HG03460 (cell line): ENCODE results near the gene NEGR1.
"Not testable (repeated sequence)": the region's sequence is repeated elsewhere in the genome, so short reads cannot be mapped to it uniquely, and the experiment has no call there.

Source experiments
- ATAC-seq: cut with Tn5 transposase; IDR thresholded peaks from one replicate; pipeline ENCODE4 v1.9.1; 2021; ENCODE audit not compliant: unreplicated experiment

The NEGR1 gene

DNA sequence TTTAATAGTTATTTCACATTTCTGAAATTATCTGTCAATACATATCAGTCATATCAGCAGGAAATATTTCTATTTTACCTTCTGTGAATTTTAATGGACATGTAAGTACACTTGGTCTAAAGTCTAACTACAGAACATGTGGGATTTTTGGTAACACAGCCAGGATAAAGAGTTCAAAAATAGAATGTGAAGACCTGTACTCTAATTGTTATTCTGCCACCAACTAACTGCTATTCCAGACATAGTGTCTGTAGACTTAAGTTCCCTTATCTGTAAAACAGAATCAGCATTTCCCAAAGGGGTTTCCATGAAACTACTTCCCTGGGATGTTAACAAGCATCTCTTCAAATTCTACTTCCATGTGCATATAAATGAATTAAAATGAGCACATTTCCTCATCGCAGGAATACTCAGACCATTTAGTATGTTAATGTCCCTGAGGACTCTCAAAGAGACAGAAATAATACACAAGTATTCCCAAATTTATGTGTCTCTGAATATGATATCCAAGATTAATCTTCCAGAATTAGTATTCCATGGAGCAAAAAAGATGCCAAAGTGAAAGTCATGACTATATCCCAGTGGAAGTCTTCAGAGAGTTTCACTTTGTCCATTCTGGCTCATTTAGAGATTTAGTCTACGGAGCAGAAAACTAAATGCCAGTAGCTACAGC is 325.6 kb downstream of the NEGR1 start:
- no peak for ATAC-seq

DNA sequence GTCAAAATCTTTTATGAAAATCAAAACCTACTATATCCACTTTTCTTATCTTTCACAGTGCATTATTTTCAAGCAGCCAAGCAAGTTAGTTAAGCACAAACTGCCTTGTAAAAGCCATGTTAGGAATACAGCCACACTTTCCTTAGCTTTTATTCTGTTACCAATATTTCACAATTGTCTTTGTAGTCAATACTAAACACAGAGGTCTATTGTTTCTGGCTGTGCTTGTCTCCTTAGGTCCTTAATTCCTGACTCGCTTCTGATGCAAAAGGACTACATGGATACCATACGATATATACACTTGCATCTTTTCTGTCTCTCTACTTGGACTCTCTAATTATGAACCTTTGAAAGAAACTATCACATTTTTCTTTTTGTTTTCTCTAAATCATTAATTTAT is 331.8 kb downstream of the NEGR1 start:
- ATAC-seq, result no peak

DNA sequence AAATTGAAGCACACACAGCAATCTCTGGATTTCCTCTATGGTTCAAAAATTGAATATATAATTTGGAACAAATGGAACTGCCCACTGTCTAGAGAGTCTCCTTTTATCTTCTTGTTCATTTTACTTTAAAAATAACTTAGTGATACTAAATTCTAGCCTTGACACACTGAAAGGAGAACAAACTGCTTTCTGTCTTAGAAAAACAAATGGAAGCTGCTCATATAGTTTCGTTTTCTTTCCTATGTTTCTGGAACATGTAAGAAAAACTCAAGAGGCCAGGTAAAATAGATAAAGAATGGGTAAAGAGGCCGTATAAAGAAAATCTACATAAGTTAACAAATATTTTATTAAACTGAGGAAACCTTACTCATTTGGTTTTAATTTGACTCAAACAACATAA is 332.7 kb downstream of the NEGR1 start:
- ATAC-seq, result no peak

GRCh38 chr1:71948561-71948960 is 333.8 kb downstream of the NEGR1 start:
- ATAC-seq, result no peak

- ATAC-seq, result no peak
These were observed 338.3 kb downstream of the NEGR1 start for GRCh38 chr1:71944006-71944405.

DNA sequence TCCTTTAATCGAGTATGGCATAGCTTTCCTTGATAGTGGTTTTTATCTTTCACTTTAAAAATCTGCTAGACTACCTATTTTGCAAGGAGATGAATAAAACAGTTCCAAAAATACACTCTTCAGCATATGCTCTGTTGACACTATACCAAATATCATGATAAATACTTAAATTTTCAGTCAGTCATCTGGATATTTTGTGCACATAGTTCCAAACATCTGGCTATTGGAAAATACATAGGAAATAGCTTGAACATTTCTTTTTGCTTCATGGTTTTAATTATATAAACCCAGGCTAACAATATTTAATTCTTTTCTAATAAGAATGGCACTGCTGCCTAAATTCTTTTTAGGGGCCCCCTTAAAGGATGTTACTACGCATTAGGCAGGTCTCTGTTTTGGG is 342.1 kb downstream of the NEGR1 start:
- no peak for ATAC-seq

DNA sequence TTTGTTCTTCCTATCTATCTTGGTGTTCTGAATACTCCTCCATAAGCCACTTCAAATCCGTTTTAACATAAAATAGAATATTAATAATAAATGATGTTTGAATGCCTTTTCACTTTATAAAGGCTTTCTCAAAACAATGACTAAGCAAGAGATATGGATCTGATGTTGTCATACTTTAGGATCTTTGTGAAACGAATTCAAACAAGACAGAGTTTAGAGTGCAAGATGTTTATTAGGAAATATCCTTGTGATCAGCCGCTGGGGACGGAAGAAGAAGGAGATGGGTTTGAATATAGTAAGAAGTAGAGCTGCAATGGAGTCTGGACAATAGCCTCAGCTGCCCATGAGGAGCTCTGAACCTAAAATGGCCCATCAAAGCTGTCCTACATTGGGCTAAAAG is 351.8 kb downstream of the NEGR1 start:
- ATAC-seq, result no peak

GRCh38 chr1:71921935-71922559 is 360.3 kb downstream of the NEGR1 start:
- ATAC-seq, result no peak

DNA sequence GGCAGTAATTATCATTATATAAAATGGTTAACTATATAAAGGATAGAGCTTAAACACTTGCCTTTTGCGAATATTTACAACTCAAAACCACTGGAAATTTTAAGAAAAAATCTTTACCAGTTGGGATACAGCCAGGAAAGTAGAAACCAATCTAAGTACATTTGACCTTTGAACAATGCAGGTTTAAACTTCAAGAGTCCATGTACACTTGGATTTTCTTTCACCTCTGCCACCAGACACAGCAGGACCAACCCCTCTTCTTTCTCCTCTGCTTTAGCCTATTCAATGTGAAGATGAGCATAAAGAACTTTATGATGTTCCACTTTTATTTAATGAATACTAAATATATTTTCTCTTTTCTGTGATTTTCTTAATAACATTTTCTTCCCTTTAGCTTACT is 361.1 kb downstream of the NEGR1 start:
- no peak for ATAC-seq

DNA sequence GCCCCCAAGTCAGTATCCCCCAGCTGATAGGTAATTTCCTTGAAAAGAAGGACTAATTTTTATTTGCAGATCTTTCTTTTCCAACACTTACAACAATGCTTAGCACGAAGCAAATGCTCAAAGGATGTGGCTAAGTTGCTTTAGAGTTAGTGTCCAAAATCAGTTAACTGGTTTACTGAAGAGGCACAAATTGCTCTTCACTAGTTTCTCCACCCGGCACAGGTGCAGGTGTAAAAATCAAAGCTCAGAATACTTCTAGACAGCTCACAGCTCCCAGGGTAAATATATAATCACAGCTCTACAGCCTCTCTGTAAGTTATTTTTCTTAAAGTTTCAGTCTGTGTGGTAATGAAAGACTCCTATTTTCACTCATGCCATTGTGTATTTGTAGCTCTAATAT is 361.8 kb downstream of the NEGR1 start:
- no peak for ATAC-seq

GRCh38 chr1:71919811-71920509 is 362.4 kb downstream of the NEGR1 start:
- no peak for ATAC-seq

DNA sequence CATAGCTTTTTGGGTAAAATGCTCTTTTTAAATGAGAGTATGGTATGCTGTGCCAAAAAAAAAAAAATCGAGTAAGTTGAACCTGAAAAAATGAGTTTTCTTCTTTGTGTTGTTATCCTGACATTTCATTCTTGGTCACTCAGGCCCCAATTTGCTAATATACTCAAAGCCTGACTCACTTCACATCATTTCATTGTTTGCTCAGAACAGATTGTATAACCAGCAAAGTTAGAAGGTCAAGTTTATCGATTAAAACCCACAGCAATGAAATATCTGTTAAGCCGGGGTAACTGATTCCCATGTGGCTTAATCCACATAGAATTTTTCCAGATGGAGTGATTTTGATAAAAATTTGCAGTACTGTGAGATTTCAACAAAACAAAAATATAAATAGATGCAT is 363.7 kb downstream of the NEGR1 start:
- no peak for ATAC-seq

GRCh38 chr1:71916894-71917293 is 365.4 kb downstream of the NEGR1 start:
- no peak for ATAC-seq

DNA sequence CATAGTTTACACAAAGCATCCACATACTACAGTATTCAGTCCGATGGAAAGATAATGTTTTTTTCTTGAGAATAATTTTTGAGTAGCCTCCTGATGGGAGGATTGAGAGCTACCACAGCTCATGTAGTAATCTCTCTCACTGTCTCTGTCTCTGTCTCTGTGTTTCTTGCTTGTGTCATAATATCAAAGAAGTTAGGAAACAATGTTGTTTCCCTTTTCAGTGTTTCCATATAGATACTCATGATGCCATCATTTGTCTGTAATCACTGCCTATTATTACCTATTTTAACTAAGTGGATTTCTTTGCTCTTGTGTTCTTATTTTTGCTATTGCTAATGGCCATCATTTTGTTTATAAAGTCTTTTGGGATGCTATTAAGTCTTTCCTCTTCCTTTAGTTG is 367.7 kb downstream of the NEGR1 start:
- no peak for ATAC-seq

- no peak for ATAC-seq
These were observed 373.4 kb downstream of the NEGR1 start for GRCh38 chr1:71908871-71909390.

GRCh38 chr1:71908303-71908702 is 374.0 kb downstream of the NEGR1 start:
- no peak for ATAC-seq

DNA sequence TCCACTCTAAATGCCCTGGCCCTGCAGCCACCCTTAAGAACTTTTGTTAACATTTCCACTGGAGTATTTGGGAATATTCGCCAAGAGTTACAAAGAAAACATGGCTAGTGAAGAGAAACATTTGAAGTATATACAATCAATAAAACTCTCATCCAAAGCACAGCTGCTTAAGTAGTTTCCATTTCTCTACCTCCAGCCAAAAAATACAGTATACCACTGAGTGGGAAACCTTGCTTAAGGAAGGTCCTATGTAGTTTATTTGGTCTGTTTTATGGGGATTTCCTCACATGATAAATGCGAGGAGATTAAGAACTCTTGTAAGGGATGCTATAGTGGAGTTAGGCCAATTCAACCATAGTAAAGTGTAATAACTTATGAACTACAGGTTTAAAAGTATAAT is 382.5 kb downstream of the NEGR1 start:
- ATAC-seq, result no peak

DNA sequence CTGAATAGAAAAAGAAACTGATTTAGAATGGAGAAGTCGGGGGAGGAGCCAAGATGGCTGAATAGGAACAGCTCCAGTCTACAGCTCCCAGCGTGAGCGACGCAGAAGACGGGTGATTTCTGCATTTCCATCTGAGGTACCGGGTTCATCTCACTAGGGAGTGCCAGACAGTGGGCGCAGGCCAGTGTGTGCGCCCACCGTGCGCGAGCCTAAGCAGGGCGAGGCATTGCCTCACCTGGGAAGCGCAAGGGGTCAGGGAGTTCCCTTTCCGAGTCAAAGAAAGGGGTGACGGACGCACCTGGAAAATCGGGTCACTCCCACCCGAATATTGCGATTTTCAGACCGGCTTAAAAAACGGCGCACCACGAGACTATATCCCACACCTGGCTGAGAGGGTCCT is 394.2 kb downstream of the NEGR1 start:
- not testable (repeated sequence) for ATAC-seq

DNA sequence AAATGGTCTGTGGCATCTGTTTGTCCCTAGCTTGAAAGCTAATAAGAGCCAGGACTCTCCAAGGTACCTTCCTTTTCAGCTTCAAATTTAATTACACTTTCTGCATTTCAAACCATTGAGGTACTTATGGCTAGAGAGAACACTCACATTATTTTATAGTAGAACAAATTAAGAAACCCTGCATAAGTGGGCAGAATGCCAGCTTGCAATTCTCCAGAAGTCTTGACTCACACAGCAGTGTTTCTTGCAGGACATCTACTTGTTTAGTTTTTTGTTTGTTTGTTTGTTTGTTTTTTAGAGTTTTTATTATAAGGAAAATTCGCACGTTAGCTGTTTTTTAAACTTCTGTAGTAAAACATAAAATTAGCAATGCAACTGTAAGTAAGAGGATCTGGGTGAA is 397.2 kb downstream of the NEGR1 start:
- ATAC-seq, result no peak

DNA sequence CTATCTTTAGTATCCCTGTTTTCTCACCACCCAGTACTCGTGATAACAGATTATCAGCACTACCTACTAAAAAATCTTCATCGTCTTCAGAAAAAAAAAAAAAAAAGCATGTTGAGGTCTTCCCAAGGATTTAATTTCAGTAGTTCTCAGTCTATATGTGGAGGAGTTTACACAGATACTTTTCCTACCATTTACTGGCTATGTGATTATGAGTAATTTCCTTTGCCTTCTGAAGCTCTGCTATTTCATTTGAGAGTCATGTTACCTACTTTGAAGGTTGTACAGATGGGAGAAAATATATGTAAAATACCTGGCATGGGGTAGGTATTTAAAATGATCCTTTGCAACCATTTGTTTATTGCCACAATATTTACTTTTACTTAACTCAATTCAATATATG is 399.7 kb downstream of the NEGR1 start:
- no peak for ATAC-seq

DNA sequence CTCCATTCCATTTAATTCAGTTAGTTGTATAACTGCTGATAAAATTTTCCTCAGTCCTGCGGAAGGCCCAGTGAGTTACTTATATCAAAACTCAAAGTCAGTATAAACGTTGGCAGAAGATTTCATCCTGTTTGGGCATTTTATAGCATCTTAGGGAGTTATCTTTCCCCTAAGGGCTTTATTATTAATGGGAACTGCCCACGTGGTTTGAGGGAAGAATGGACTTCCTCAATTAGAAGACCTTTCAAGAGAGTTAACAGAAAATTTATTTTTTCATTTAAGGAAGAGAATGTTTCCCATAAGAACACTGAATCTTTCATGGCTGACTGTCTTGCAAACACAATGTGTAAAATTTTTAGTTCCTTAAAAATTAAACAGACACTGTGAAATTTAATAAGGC is 400.1 kb downstream of the NEGR1 start:
- no peak for ATAC-seq

- ATAC-seq, result no peak
These were observed 400.7 kb downstream of the NEGR1 start for GRCh38 chr1:71881611-71882010.
